B cell (primary cell): ENCODE results near the gene IVL. TPM values are rescaled to one million over a fixed set of nuclear protein-coding genes. Genes with fewer than 3 reads are reported as not detected.

Experiments used
- ATAC-seq: fragments of 200-7000 bp; cut with Tn5 transposase; one replicate; pipeline ENCODE4 v1.10.0; 2021; ENCODE audit warnings: low read depth, mild to moderate bottlenecking, moderate number of reproducible peaks, moderate library complexity
- CTCF ChIA-PET: fragments of 350-600 bp; sonication (Branson Sonifier 250); formaldehyde crosslinking; loops from one replicate; lab custom pipeline; 2021; ENCODE audit warnings: antibody characterized with exemption, inconsistent platforms; lab: Charles Lee
- POLR2A ChIA-PET: fragments of 350-600 bp; sonication (Branson Sonifier 250); formaldehyde crosslinking; loops from one replicate; lab custom pipeline; 2021; ENCODE audit warnings: antibody characterized with exemption; lab: Charles Lee
- DNase-seq: peaks from one replicate; pipeline ENCODE4 v3.0.0; 2013
- H2AFZ ChIP-seq: 2 replicates; pipeline ENCODE4 v1.6.1; 2012; ENCODE audit warnings: mild to moderate bottlenecking, low read depth, low read length; ENCODE audit not compliant: insufficient read depth, poor library complexity, severe bottlenecking
- H3K27ac ChIP-seq, 2 donors: 1 replicate in 1 of 2; 2 replicates in 1 of 2; pipeline ENCODE4 v1.5.1; 2012 to 2013; ENCODE audit warnings: low read length in 2 of 2, mild to moderate bottlenecking in 2 of 2, moderate library complexity in 1 of 2
- H3K27me3 ChIP-seq, 4 experiments: fragments of 200-600 bp in 1 of 4; sonication (generic) in 1 of 4; replicated peaks in 1 of 4; 1 replicate in 2 of 4; 2 replicates in 2 of 4; pipeline versions ENCODE4 v1.6.1 to v1.7.0; 2013 to 2016; ENCODE audit warnings: low read length in 3 of 4, mild to moderate bottlenecking in 2 of 4, mixed read lengths in 1 of 4, moderate library complexity in 1 of 4; ENCODE audit not compliant: insufficient read depth in 4 of 4, control insufficient read depth in 3 of 4; ENCODE audit errors: control extremely low read depth in 1 of 4
- H3K36me3 ChIP-seq, 2 experiments: replicated peaks in 1 of 2; 1 replicate in 1 of 2; 2 replicates in 1 of 2; pipeline versions ENCODE4 v1.6.1 to v1.7.1; 2013; ENCODE audit warnings: low read length in 1 of 2; ENCODE audit not compliant: insufficient read depth in 2 of 2, control insufficient read depth in 1 of 2; ENCODE audit errors: control extremely low read depth in 1 of 2, extremely low read depth in 1 of 2
- H3K4me1 ChIP-seq, 2 donors: fragments of 200-600 bp in 1 of 2; sonication (generic) in 1 of 2; 1 replicate in 1 of 2; 2 replicates in 1 of 2; pipeline versions ENCODE4 v1.5.1 to v1.6.1; 2013 to 2017; ENCODE audit warnings: low read length in 2 of 2; ENCODE audit not compliant: control insufficient read depth in 2 of 2, insufficient read depth in 2 of 2
- H3K4me2 ChIP-seq: replicated peaks from 2 replicates; pipeline ENCODE3; 2012; ENCODE audit warnings: mild to moderate bottlenecking, low read depth, low read length; ENCODE audit not compliant: poor library complexity, severe bottlenecking
- H3K4me3 ChIP-seq, 5 experiments: fragments of 200-600 bp in 1 of 5; sonication (generic) in 1 of 5; 1 replicate in 3 of 5; 2 replicates in 2 of 5; pipeline versions ENCODE4 v1.5.1 to v1.7.0; 2011 to 2016; ENCODE audit warnings: low read length in 4 of 5, mild to moderate bottlenecking in 4 of 5, low read depth in 2 of 5, control low read depth in 1 of 5, moderate library complexity in 1 of 5; ENCODE audit not compliant: insufficient read depth in 1 of 5; ENCODE audit errors: control extremely low read depth in 1 of 5, extremely low read depth in 1 of 5
- H3K79me2 ChIP-seq: fragments of 200-600 bp; sonication (generic); one replicate; pipeline ENCODE4 v1.6.0; 2016; ENCODE audit warnings: low read length; ENCODE audit not compliant: control insufficient read depth, insufficient read depth
- H3K9ac ChIP-seq: fragments of 200-600 bp; sonication (generic); 2 replicates; pipeline ENCODE4 v1.6.1; 2017; ENCODE audit warnings: mild to moderate bottlenecking, low read length, moderate library complexity
- H3K9me3 ChIP-seq, 3 donors: one replicate each; pipeline versions ENCODE4 v1.6.1 to v1.7.1; 2013; ENCODE audit warnings: low read length in 2 of 3; ENCODE audit not compliant: control insufficient read depth in 2 of 3, insufficient read depth in 1 of 3; ENCODE audit errors: control extremely low read depth in 1 of 3
- H4K20me1 ChIP-seq: 2 replicates; pipeline ENCODE4 v1.6.0; 2012; ENCODE audit warnings: mild to moderate bottlenecking, low read length; ENCODE audit not compliant: insufficient read depth, control insufficient read depth, poor library complexity, severe bottlenecking
- H3K27ac Mint-ChIP-seq: one replicate; pipeline ENCODE4 v1.8.0; 2021; ENCODE audit warnings: mixed read lengths
- H3K27me3 Mint-ChIP-seq: one replicate; pipeline ENCODE4 v1.8.0; 2021; ENCODE audit warnings: mixed read lengths
- H3K4me1 Mint-ChIP-seq: one replicate; pipeline ENCODE4 v1.8.0; 2021; ENCODE audit warnings: mixed read lengths
- H3K4me3 Mint-ChIP-seq: one replicate; pipeline ENCODE4 v1.8.0; 2021; ENCODE audit warnings: mixed read lengths
- H3K9me3 Mint-ChIP-seq: one replicate; pipeline ENCODE4 v1.8.0; 2022; ENCODE audit warnings: mixed read lengths; ENCODE audit not compliant: insufficient read depth
- CTCF ChIP-seq: fragments of 200-600 bp; IDR thresholded peaks from one replicate; pipeline ENCODE4 v1.8.0; 2022; ENCODE audit warnings: antibody characterized with exemption, mild to moderate bottlenecking
- EZH2 ChIP-seq: IDR thresholded peaks from 2 replicates; pipeline ENCODE4 v1.6.1; 2012; ENCODE audit warnings: borderline replicate concordance, low read depth, mild to moderate bottlenecking, moderate library complexity, low read length; ENCODE audit not compliant: insufficient read depth, poor library complexity, severe bottlenecking
- WGBS: methylation state at CpG from one replicate; pipeline ENCODE4 v1.1.5; 2013; ENCODE audit warnings: missing lambda C conversion rate; ENCODE audit not compliant: insufficient coverage; 5-methylcytosine and 5-hydroxymethylcytosine counted together
- intact Hi-C: fragments of 100-400 bp; cut with micrococcal nuclease; formaldehyde crosslinking; loops from one replicate; pipeline ENCODE4 v1.10.0; 2022
- polyA plus RNA-seq: library from polyadenylated mRNA; depleted of rRNA; stranded (reverse); fragments of >200 nt; gene quantifications from 2 replicates; pipeline ENCODE4 v1.2.3, GENCODE V29; 2012
- total RNA-seq, 2 donors: library from RNA; stranded (reverse); fragments of 120-200 nt in 1 of 2; gene quantifications; 1 replicate in 1 of 2; 2 replicates in 1 of 2; pipeline versions ENCODE4 v1.2.3 to v1.2.4, GENCODE V29; 2013 to 2022

Gene IVL
- total and polyA plus RNA-seq, 2 donors (not counting 1 experiment from before 2014, with no cell fraction given): not detected

DNA sequence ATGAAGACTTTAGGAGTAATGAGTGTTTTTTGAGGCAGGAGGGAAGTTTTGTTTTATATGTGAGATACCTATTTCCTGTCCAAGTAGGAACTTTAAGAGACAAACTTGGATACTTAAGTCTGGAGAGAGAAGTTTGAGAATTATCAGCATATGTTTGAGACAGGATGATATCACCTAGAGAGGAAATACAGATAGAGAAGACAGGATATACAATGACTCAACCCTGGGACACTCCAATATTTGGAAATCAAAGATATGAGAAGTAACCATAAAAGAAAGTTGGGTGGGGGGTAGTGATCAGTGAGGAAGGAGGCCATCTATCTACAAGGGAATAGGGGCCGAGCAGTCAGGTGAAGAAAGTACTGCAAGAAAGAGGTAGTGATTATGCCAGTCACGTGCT is 42.0 kb upstream of the IVL start:
- intact Hi-C loops: no loop called here
- TF ChIP-seq EZH2 (no peak), CTCF (no peak)
- no peaks in the 10 kb centered on the region for H3K79me2 ChIP-seq
- no peak for DNase-seq
- H3K9me3 ChIP-seq: no peaks in the 10 kb centered on the region
- peaks cover 4% of the 10 kb centered on the region for H3K27me3 Mint-ChIP-seq
- H4K20me1 ChIP-seq: no peaks in the 10 kb centered on the region
- H3K27ac ChIP-seq: no peak overlapping the region
- ChIA-PET CTCF (no interaction called here), POLR2A (no interaction called here)
- H3K4me3 Mint-ChIP-seq: no peak overlapping the region
- H3K4me3 ChIP-seq: no peak overlapping the region
- WGBS: 100% methylated on average over 1 of the region's 2 CpGs
- no peak overlapping the region for H3K27ac Mint-ChIP-seq
- no peak overlapping the region for H3K9ac ChIP-seq
- H3K4me2 ChIP-seq: no peak overlapping the region
- no peak for ATAC-seq
- H3K36me3 ChIP-seq: no peaks in the 10 kb centered on the region
- no peaks in the 10 kb centered on the region for H3K4me1 Mint-ChIP-seq
- H3K4me1 ChIP-seq: no peaks in the 10 kb centered on the region
- no peaks in the 10 kb centered on the region for H3K9me3 Mint-ChIP-seq
- H3K27me3 ChIP-seq: no peaks in the 10 kb centered on the region
- H2AFZ ChIP-seq: no peak overlapping the region

- Histone ChIP-seq H3K79me2 (no peaks in the 10 kb centered on the region), H3K9ac (no peak overlapping the region), H2AFZ (peak overlapping the region; percentile 24), H3K4me1 (peaks cover 0 to 4% of the 10 kb centered on the region in 2 donors), H4K20me1 (no peaks in the 10 kb centered on the region), H3K27ac (no peak overlapping the region), H3K36me3 (no peaks in the 10 kb centered on the region), H3K27me3 (peaks cover 0 to 5% (median 0%) of the 10 kb centered on the region in 4 experiments), H3K4me2 (no peak overlapping the region), H3K4me3 (no peak overlapping the region), H3K9me3 (no peaks in the 10 kb centered on the region)
- no peak for ATAC-seq
- intact Hi-C loops: no loop called here
- POLR2A ChIA-PET: no interaction called here
- WGBS: 52% methylated on average over 3 of the region's 9 CpGs
- no peak overlapping the region for H3K27ac Mint-ChIP-seq
- H3K4me3 Mint-ChIP-seq: no peak overlapping the region
- CTCF ChIA-PET: interaction anchor here (0.6 to 3.0 kb wide), 9 partner anchors 9 to 419 kb away, joined by 3 to 13 read pairs (median 5); no protein-coding TSS in a partner anchor
- H3K27me3 Mint-ChIP-seq: peaks cover 10% of the 10 kb centered on the region
- peak; percentile 91 for TF ChIP-seq CTCF
- TF ChIP-seq EZH2: no peak
- no peaks in the 10 kb centered on the region for H3K9me3 Mint-ChIP-seq
- H3K4me1 Mint-ChIP-seq: peaks cover 2% of the 10 kb centered on the region
- peak; percentile 64 for DNase-seq
These were observed 38.4 kb upstream of the IVL start for GRCh38 chr1:152869808-152870419.
